ENCODE results near the gene PIWIL4.

PIWIL4 gene

DNA sequence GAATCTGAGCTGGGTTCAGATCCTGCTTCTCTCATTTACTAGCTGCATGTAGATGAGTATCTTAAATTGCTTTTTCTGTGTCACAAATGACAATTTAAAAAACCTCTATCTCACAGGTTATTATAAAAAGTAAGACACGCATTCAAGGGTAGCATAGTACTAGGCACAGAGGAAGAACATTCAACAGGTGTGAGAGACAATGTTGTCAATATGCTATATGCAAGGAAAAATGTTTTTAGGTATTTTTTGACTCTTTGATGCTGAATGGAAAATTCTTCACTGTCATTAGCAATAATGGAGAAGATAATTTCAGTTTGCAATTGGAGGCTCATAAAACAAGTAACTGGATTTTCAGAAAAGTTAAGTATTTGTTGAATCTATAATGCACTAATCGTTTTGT is 81.6 kb downstream of the PIWIL4 start:
- H3K4me3 ChIP-seq (ENCODE audit: insufficient read depth, low read length, poor library complexity, severe bottlenecking): no peak overlapping the region
- H2AFZ ChIP-seq (ENCODE audit: low read depth, low read length, severe bottlenecking): no peak overlapping the region
- no peak overlapping the region for H3K9ac ChIP-seq (ENCODE audit: low read length)
- no peaks in the 10 kb centered on the region for H3F3A ChIP-seq (ENCODE audit: insufficient read depth)
- H4K20me1 ChIP-seq (ENCODE audit: low read depth, low read length): no peaks in the 10 kb centered on the region
- H3K9me3 ChIP-seq (ENCODE audit: insufficient read depth, low read length): no peaks in the 10 kb centered on the region
- no peak overlapping the region for H3K4me2 ChIP-seq (ENCODE audit: low read depth, low read length, poor library complexity, severe bottlenecking)
- H3K9me2 ChIP-seq (replicated peaks; ENCODE audit: insufficient read depth, low read length): no peaks in the 10 kb centered on the region
- H3K36me3 ChIP-seq (ENCODE audit: low read length): no peaks in the 10 kb centered on the region
- no peaks in the 10 kb centered on the region for H3K79me2 ChIP-seq (ENCODE audit: insufficient read depth, low read length)
- no peak overlapping the region for H3K27ac ChIP-seq (ENCODE audit: low read depth, low read length)
- no peaks in the 10 kb centered on the region for H3K27me3 ChIP-seq (ENCODE audit: low read length)
- TF ChIP-seq, protein P1, sequence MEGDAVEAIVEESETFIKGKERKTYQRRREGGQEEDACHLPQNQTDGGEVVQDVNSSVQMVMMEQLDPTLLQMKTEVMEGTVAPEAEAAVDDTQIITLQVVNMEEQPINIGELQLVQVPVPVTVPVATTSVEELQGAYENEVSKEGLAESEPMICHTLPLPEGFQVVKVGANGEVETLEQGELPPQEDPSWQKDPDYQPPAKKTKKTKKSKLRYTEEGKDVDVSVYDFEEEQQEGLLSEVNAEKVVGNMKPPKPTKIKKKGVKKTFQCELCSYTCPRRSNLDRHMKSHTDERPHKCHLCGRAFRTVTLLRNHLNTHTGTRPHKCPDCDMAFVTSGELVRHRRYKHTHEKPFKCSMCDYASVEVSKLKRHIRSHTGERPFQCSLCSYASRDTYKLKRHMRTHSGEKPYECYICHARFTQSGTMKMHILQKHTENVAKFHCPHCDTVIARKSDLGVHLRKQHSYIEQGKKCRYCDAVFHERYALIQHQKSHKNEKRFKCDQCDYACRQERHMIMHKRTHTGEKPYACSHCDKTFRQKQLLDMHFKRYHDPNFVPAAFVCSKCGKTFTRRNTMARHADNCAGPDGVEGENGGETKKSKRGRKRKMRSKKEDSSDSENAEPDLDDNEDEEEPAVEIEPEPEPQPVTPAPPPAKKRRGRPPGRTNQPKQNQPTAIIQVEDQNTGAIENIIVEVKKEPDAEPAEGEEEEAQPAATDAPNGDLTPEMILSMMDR (IDR thresholded peaks at IDR 0.05; ENCODE audit: insufficient read depth, low read length, poor library complexity, severe bottlenecking): no peak
- no peak for TF ChIP-seq EZH2phosphoT487 (conservative IDR thresholded peaks at IDR 0.05; ENCODE audit: low read length)

DNA sequence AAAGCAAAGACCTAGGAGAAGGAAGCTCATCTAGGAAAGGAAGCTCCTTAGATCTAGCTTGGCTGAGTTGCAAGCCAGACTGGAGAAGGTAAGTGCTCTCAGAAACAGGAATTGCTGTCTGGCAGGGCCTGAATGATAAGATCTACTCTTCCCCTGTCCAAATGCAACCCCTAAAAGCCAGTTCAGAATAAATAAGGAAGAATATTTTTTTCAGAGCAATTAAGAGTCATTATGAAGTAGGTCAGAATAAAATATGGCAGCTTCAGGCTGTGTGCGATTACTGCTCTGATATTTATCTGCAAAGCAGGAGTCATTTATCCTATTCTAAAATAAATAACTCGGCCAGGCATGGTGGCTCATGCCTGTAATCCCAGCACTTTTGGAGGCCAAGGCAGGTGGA is 82.1 kb downstream of the PIWIL4 start:
- Histone ChIP-seq H3K27me3 (ENCODE audit: low read length) (no peaks in the 10 kb centered on the region), H3K9ac (ENCODE audit: low read length) (no peak overlapping the region), H3K4me2 (ENCODE audit: low read depth, low read length, poor library complexity, severe bottlenecking) (no peak overlapping the region), H3K27ac (ENCODE audit: low read depth, low read length) (no peak overlapping the region), H3K36me3 (ENCODE audit: low read length) (no peaks in the 10 kb centered on the region), H3K4me3 (ENCODE audit: insufficient read depth, low read length, poor library complexity, severe bottlenecking) (no peak overlapping the region), H3F3A (ENCODE audit: insufficient read depth) (no peaks in the 10 kb centered on the region), H3K9me2 (replicated peaks; ENCODE audit: insufficient read depth, low read length) (no peaks in the 10 kb centered on the region), H4K20me1 (ENCODE audit: low read depth, low read length) (no peaks in the 10 kb centered on the region), H2AFZ (ENCODE audit: low read depth, low read length, severe bottlenecking) (no peak overlapping the region), H3K79me2 (ENCODE audit: insufficient read depth, low read length) (no peaks in the 10 kb centered on the region), H3K9me3 (ENCODE audit: insufficient read depth, low read length) (no peaks in the 10 kb centered on the region)
- TF ChIP-seq EZH2phosphoT487 (conservative IDR thresholded peaks at IDR 0.05; ENCODE audit: low read length): no peak
- TF ChIP-seq, protein P1 (IDR thresholded peaks at IDR 0.05; ENCODE audit: insufficient read depth, low read length, poor library complexity, severe bottlenecking): no peak

DNA sequence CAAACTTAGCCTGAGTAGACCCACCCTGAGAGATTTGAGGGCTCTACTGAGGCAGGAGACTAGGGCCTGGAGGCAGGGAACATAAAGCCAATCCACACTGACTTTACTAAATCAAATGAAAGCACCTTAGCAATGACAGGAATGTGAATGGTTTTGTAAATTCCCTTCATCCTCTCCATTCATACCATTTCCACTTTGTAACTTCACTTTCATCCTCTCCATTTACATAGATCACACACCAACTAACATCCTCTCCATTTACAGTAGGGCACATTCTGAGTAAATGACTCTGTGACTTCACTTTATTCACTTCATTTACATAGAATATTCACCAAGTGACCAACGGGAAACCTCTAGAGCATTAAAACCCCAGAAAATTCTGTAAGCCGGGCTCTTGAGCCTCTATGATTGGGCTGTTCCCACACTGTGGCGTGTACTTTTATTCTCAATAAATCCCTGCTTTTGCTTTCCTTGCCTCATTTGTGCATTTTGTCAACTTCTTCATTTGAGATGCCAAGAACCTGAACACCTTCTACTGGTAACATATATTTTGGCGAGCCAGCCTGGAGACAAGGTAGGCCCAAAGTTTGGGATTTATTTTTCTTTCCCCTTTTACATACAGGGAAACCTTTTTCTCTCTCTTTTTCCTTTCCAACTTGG is 82.9 kb downstream of the PIWIL4 start:
- Histone ChIP-seq H3K79me2 (ENCODE audit: insufficient read depth, low read length) (no peaks in the 10 kb centered on the region), H3K9me3 (ENCODE audit: insufficient read depth, low read length) (no peaks in the 10 kb centered on the region), H4K20me1 (ENCODE audit: low read depth, low read length) (no peaks in the 10 kb centered on the region), H3K4me3 (ENCODE audit: insufficient read depth, low read length, poor library complexity, severe bottlenecking) (no peak overlapping the region), H3K27ac (ENCODE audit: low read depth, low read length) (no peak overlapping the region), H3K9me2 (replicated peaks; ENCODE audit: insufficient read depth, low read length) (no peaks in the 10 kb centered on the region), H3K4me2 (ENCODE audit: low read depth, low read length, poor library complexity, severe bottlenecking) (no peak overlapping the region), H2AFZ (ENCODE audit: low read depth, low read length, severe bottlenecking) (no peak overlapping the region), H3K9ac (ENCODE audit: low read length) (no peak overlapping the region), H3F3A (ENCODE audit: insufficient read depth) (no peaks in the 10 kb centered on the region), H3K27me3 (ENCODE audit: low read length) (no peaks in the 10 kb centered on the region), H3K36me3 (ENCODE audit: low read length) (no peaks in the 10 kb centered on the region)
- no peak for TF ChIP-seq EZH2phosphoT487 (conservative IDR thresholded peaks at IDR 0.05; ENCODE audit: low read length)
- TF ChIP-seq, protein P1 (IDR thresholded peaks at IDR 0.05; ENCODE audit: insufficient read depth, low read length, poor library complexity, severe bottlenecking): no peak

Data from SU-DHL-6 (cell line).